ENCODE data around the gene FURIN. TPM values are rescaled to one million over a fixed set of nuclear protein-coding genes. Genes with fewer than 3 reads are reported as not detected.

FURIN gene
- total and polyA plus RNA-seq, 2 of the 4 experiments (the other 2 are of a cell fraction), result 34.8 to 54.3 TPM

DNA sequence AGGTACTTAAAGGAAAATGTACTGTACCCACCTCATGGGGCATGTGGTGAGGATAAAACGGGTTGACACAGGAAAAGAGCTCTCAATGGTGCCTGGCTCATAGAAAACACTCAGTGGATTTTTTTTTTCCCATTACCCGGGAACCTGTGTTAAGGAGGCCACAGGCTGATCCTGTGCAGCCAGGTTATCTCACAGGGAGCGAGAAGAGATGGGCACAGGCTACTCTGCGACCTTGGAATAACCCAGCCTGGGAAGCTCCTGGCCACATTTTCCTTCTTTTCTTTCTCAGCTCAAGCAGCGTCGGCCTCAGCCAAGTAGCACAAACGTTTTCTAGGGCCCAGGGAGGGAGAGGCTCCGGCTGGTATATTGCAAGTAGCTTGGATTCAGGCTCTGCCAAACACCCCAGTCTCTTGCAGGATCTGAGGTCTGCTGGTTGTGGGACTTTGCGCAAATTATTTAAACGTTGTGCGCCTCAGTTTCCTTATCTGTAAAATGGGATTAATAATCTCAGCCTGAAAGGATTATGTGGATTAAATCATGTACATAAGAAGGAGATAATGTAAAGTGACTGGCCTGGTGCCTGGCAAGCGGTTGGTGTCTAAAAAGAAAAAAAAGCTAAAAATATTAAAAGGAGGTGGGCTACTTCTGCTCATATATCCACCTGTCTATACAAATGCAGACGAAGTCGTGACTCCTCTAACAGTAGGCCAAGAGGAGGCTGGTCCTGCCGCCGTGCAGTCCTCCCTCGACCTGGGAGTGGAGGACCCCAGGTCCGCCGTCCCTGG is 2.2 kb downstream of the FURIN start:
- Histone ChIP-seq H2BK120ac (ENCODE audit: low read depth, low read length) (peak overlapping the region; percentile 82), H3K27me3 (ENCODE audit: control insufficient read depth, insufficient read depth, low read length) (no peaks in the 10 kb centered on the region; the same call in 1 of the 2 replicates), H3K9me1 (ENCODE audit: insufficient read depth, low read length) (peaks cover 14% of the 10 kb centered on the region), H3K4ac (ENCODE audit: low read depth, low read length) (peak overlapping the region; percentile 89), H4K20me1 (ENCODE audit: insufficient read depth, low read length) (peaks cover 20% of the 10 kb centered on the region), H3K4me1 (ENCODE audit: control insufficient read depth, insufficient read depth, low read length) (peaks cover 33% of the 10 kb centered on the region), H4K91ac (ENCODE audit: insufficient read depth, low read depth, low read length) (peak overlapping the region; percentile 84), H2AK5ac (ENCODE audit: low read depth, low read length) (peak overlapping the region; percentile 93), H2BK15ac (ENCODE audit: low read depth, low read length) (peak overlapping the region; percentile 67; the same call in 1 of the 3 replicates), H4K8ac (ENCODE audit: low read depth in 2 of 2, low read length in 2 of 2) (peak overlapping the region; percentile 80 to 98), H2BK20ac (ENCODE audit: low read depth, low read length) (peak overlapping the region; percentile 61; the same call in 1 of the 2 replicates), H3K4me2 (ENCODE audit: low read depth, low read length) (peak overlapping the region; percentile 98), H3K79me1 (ENCODE audit: low read depth in 1 of 2, low read length in 2 of 2) (peaks cover 17 to 46% of the 10 kb centered on the region in 2 experiments), H2AK9ac (replicated peaks; ENCODE audit: low read depth, low read length, poor library complexity) (peak overlapping the region; percentile 94), H4K5ac (ENCODE audit: low read depth, low read length) (peak overlapping the region; percentile 92), H3K4me3 (ENCODE audit: insufficient read depth, low read depth, low read length) (peak overlapping the region; percentile 75), H3K9ac (ENCODE audit: low read depth, low read length) (peak overlapping the region; percentile 89), H3K18ac (ENCODE audit: low read depth, low read length) (peak overlapping the region; percentile 33), H3K9me3 (ENCODE audit: control insufficient read depth, insufficient read depth, low read length) (no peaks in the 10 kb centered on the region), H2AFZ (replicated peaks; ENCODE audit: low read length, poor library complexity) (peak overlapping the region; percentile 93), H3K56ac (ENCODE audit: extremely low read depth, insufficient read depth, low read length) (peak overlapping the region; percentile 70), H3K14ac (replicated peaks; ENCODE audit: low read depth, low read length) (peak overlapping the region; percentile 81; the same call in 1 of the 2 replicates), H3K23ac (ENCODE audit: low read depth, low read length) (peak overlapping the region; percentile 82), H2BK5ac (ENCODE audit: low read depth, low read length, poor library complexity, severe bottlenecking) (peak overlapping the region; percentile 89), H3K27ac (ENCODE audit: insufficient read depth, low read length) (peak overlapping the region; percentile 93), H3K36me3 (ENCODE audit: control insufficient read depth, insufficient read depth, low read length) (no peaks in the 10 kb centered on the region; the same call in 1 of the 2 replicates)
- BruUV-seq (replicated peaks), result no TSS peak
- peak; percentile 7; the same call in 1 of the 2 replicates for TF ChIP-seq MAZ (IDR thresholded peaks at IDR 0.05; ENCODE audit: borderline replicate concordance, low read depth, low read length)
- TF ChIP-seq RCOR1 (IDR thresholded peaks at IDR 0.05; ENCODE audit: insufficient replicate concordance, low read length), result no peak
- DNase-seq (no peak), ATAC-seq (ENCODE audit: low read depth) (peak; percentile 10; the same call in 1 of the 2 replicates)
- in situ Hi-C loops (cut with MboI; ENCODE audit: low sequenced_read_pairs) (no loop called here), dilution Hi-C loops (cut with HindIII; ENCODE audit: low sequenced_read_pairs, unreplicated experiment) (no loop called here), intact Hi-C loops (cut with micrococcal nuclease) (loop anchor here (5.0 kb wide), 2 partner anchors 153 to 223 kb away; partner anchors contain the start of gene BLM)
- 65% methylated on average over 4 of the region's 19 CpGs; no CpG with 5 or more reads in 1 of the 2 experiments for WGBS, 2 experiments (ENCODE audit: extremely low coverage in 2 of 2, insufficient read length in 1 of 2)
- ChIA-PET CTCF (interaction anchor here (1.4 kb wide), 1 partner anchor 15 kb away, joined by 4 read pairs; no protein-coding TSS in a partner anchor), POLR2A (ENCODE audit: unreplicated experiment) (no interaction called here)

All from IMR-90 (cell line).